GM12878 (cell line): ENCODE data around the gene TOM1L1.

Experiments used
- CHD4 ChIP-seq: fragments of 200-600 bp; sonication (generic); IDR thresholded peaks from 2 replicates; pipeline ENCODE4 v1.6.1; 2016; ENCODE audit warnings: mild to moderate bottlenecking
- CREB1 ChIP-seq: IDR thresholded peaks from 2 replicates; pipeline ENCODE4 v1.6.1; 2012; ENCODE audit warnings: low read depth, mild to moderate bottlenecking, inconsistent platforms
- FOS ChIP-seq: IDR thresholded peaks from 3 replicates; pipeline ENCODE4 v1.6.1; 2011; ENCODE audit warnings: borderline replicate concordance; ENCODE audit not compliant: insufficient read length; ENCODE audit errors: extremely low read depth
- POLR2A ChIP-seq: IDR thresholded peaks from 2 replicates; pipeline ENCODE4 v1.6.1; 2011; ENCODE audit warnings: low read depth, mild to moderate bottlenecking, low read length
- STAT1 ChIP-seq: fragments of 450-650 bp; conservative IDR thresholded peaks from 2 replicates; pipeline ENCODE4 v1.6.1; 2014; ENCODE audit warnings: antibody characterized with exemption, mild to moderate bottlenecking
- TF ChIP-seq, protein P1 (sequence below): fragments of 450-650 bp; IDR thresholded peaks from 2 replicates; pipeline ENCODE4 v1.6.1; 2017; ENCODE audit warnings: antibody characterized with exemption, mild to moderate bottlenecking, moderate library complexity
- TF ChIP-seq, protein P2 (sequence below), 3 experiments: IDR thresholded peaks in 2 of 3; conservative IDR thresholded peaks in 1 of 3; 2 replicates each; pipeline ENCODE4 v1.5.1; 2011; ENCODE audit warnings: low read depth in 3 of 3, low read length in 3 of 3, mild to moderate bottlenecking in 3 of 3, control low read depth in 2 of 3, moderate library complexity in 2 of 3, inconsistent platforms in 1 of 3, mixed read lengths in 1 of 3; ENCODE audit not compliant: control insufficient read depth in 2 of 3, insufficient read depth in 1 of 3; ENCODE audit errors: extremely low read depth in 1 of 3
- TF ChIP-seq, protein P3 (sequence below): fragments of 450-650 bp; formaldehyde crosslinking; IDR thresholded peaks from 2 replicates; pipeline ENCODE4 v1.4.0; 2020; ENCODE audit warnings: mild to moderate bottlenecking, moderate library complexity

DNA sequence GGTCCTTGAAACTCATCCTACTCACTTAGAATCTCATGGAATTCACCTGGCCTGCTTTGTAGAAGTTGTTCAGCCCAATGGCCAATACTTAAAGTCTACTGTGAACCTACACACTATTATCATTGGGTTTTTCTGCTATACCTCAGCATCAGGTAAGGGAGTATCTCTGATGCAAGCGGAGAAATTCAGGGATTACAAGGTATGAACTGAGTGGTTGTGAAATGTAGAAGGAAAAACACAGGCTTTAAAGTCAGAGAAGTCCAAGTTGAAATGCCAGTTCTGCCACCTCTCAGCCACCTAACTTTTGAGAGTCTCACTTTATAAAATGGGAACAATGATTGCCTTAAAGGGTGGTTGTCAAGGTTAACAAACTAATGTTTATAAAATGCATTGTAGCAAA lies 36.8 kb downstream of the TOM1L1 start:
- TF ChIP-seq, protein P1, sequence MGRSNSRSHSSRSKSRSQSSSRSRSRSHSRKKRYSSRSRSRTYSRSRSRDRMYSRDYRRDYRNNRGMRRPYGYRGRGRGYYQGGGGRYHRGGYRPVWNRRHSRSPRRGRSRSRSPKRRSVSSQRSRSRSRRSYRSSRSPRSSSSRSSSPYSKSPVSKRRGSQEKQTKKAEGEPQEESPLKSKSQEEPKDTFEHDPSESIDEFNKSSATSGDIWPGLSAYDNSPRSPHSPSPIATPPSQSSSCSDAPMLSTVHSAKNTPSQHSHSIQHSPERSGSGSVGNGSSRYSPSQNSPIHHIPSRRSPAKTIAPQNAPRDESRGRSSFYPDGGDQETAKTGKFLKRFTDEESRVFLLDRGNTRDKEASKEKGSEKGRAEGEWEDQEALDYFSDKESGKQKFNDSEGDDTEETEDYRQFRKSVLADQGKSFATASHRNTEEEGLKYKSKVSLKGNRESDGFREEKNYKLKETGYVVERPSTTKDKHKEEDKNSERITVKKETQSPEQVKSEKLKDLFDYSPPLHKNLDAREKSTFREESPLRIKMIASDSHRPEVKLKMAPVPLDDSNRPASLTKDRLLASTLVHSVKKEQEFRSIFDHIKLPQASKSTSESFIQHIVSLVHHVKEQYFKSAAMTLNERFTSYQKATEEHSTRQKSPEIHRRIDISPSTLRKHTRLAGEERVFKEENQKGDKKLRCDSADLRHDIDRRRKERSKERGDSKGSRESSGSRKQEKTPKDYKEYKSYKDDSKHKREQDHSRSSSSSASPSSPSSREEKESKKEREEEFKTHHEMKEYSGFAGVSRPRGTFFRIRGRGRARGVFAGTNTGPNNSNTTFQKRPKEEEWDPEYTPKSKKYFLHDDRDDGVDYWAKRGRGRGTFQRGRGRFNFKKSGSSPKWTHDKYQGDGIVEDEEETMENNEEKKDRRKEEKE, result no peak
- TF ChIP-seq, protein P2, sequence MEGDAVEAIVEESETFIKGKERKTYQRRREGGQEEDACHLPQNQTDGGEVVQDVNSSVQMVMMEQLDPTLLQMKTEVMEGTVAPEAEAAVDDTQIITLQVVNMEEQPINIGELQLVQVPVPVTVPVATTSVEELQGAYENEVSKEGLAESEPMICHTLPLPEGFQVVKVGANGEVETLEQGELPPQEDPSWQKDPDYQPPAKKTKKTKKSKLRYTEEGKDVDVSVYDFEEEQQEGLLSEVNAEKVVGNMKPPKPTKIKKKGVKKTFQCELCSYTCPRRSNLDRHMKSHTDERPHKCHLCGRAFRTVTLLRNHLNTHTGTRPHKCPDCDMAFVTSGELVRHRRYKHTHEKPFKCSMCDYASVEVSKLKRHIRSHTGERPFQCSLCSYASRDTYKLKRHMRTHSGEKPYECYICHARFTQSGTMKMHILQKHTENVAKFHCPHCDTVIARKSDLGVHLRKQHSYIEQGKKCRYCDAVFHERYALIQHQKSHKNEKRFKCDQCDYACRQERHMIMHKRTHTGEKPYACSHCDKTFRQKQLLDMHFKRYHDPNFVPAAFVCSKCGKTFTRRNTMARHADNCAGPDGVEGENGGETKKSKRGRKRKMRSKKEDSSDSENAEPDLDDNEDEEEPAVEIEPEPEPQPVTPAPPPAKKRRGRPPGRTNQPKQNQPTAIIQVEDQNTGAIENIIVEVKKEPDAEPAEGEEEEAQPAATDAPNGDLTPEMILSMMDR (IDR thresholded peaks at IDR 0.05 in 2 of 3, conservative IDR thresholded peaks at IDR 0.05 in 1 of 3; ENCODE audit: control insufficient read depth in 2 of 3, extremely low read depth in 1 of 3, insufficient read depth in 1 of 3, low read depth in 3 of 3, low read length in 3 of 3), result no peak
- TF ChIP-seq POLR2A, result no peak
- TF ChIP-seq CREB1, result no peak
- TF ChIP-seq FOS, result no peak
- TF ChIP-seq, protein P3, sequence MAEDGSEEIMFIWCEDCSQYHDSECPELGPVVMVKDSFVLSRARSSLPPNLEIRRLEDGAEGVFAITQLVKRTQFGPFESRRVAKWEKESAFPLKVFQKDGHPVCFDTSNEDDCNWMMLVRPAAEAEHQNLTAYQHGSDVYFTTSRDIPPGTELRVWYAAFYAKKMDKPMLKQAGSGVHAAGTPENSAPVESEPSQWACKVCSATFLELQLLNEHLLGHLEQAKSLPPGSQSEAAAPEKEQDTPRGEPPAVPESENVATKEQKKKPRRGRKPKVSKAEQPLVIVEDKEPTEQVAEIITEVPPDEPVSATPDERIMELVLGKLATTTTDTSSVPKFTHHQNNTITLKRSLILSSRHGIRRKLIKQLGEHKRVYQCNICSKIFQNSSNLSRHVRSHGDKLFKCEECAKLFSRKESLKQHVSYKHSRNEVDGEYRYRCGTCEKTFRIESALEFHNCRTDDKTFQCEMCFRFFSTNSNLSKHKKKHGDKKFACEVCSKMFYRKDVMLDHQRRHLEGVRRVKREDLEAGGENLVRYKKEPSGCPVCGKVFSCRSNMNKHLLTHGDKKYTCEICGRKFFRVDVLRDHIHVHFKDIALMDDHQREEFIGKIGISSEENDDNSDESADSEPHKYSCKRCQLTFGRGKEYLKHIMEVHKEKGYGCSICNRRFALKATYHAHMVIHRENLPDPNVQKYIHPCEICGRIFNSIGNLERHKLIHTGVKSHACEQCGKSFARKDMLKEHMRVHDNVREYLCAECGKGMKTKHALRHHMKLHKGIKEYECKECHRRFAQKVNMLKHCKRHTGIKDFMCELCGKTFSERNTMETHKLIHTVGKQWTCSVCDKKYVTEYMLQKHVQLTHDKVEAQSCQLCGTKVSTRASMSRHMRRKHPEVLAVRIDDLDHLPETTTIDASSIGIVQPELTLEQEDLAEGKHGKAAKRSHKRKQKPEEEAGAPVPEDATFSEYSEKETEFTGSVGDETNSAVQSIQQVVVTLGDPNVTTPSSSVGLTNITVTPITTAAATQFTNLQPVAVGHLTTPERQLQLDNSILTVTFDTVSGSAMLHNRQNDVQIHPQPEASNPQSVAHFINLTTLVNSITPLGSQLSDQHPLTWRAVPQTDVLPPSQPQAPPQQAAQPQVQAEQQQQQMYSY, result no peak
- TF ChIP-seq STAT1, result no peak
- TF ChIP-seq CHD4, result no peak
